HG03045 (cell line): ENCODE data around the gene ZC3H7A.

Source experiments
- ATAC-seq: cut with Tn5 transposase; IDR thresholded peaks from one replicate; pipeline ENCODE4 v1.9.1; 2021; ENCODE audit warnings: mild to moderate bottlenecking, moderate library complexity; ENCODE audit not compliant: unreplicated experiment

Gene ZC3H7A

GRCh38 chr16:11740567-11740966, 56.5 kb downstream of the ZC3H7A start:
- ATAC-seq: no peak

DNA sequence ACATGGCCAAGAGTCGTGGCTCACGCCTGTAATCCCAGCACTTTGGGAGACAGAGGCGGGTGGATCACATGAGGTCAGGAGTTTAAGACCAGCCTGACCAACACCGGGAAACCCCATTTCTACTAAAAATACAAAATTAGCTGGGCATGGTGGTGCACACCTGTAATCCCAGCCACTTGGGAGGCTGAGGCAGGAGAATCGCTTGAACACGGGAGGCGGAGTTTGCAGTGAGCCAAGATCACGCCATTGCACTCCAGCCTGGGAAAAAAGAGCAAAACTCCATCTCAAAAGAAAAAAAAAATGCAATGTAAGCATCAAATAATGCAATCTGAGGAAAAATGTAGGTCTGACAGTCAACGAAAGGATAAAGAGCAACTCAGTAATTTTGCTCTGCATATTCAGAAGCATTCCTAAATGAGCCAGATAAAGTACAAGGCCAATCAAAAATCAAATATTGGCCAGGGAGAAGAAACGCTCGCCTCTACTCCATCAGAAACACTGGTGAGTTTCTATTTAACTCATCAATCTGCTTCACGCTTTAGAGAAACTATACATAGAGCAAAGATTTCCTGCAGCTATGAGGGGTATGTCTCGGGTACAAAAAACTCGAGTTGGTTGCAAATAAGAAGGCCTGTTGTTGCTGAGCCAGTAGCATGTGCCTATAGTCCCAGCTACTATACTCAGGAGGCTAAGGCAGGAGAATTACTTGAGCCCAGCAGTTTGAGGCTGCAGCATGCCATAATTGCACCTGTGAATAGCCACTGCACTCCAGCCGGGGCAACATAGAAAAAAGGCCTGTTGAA, 58.1 kb downstream of the ZC3H7A start:
- ATAC-seq: no peak

GRCh38 chr16:11737713-11738112, 59.3 kb downstream of the ZC3H7A start:
- ATAC-seq: no peak

- no peak for ATAC-seq
Observed at GRCh38 chr16:11736903-11737302, 60.2 kb downstream of the ZC3H7A start.

DNA sequence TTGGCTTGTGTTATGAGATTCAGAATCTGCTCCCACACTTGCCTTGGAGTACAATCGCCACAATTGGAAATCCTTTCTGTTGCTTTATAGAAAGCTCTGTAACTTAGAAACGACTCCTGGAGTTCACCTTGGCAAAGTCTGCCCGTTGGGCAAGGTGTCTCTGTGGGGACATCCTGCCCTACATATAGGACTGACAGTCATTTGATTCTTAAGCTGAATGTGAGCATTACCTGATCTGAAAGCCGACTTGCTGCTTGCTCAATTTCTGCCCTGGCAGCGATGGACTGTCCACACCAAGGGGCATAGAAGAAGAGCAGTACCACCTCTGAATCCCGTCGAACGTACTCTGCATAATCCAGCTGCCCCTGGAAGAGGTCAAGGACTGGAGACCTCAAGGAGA, 61.3 kb downstream of the ZC3H7A start:
- ATAC-seq: no peak

DNA sequence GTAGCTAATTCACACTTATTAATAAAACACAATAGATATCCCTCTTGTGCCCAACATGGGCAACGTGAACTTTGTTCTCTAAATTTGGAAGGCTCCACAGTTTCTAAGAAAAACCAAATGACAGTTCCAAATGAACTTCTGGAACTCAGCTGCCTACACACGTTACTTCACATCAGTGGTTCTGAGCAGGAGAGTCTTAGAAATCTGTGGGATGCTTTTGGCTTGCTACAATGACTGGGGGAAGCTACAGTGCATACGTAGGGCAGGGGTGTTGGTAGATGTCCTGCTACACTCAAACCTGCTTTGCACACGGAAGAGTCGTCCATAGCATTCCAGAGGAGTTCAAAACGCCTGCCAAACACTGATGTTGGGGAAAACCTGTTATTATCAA, 62.4 kb downstream of the ZC3H7A start:
- ATAC-seq: no peak

DNA sequence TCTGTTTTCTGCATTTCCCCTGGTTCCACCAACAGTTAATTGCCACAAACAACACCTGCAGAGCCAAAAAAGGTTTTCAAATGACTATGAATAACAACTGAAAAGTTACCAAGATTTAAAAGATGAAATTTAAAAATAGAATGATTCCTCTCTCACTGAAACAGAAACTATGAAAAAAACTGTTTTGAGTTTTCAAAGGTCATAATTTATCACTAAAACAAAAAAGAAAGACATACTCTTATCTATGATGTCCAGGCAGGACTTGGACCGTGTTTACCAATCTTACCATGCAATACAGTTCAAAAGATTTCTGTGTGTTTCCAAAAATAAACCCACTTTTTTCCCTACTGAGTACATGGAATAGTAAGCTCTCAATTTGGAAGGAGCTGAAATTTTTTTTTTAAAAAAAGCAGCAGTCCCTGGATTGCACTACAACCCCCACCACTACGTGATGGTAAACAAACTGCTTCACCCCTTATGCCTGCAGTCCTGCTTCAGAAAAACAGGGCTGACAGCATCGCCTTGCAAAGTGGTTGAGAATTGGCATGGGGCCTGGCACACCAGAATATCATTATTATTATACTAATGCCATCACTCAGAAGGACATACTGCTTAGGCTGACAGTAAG, 62.9 kb downstream of the ZC3H7A start:
- ATAC-seq: no peak

DNA sequence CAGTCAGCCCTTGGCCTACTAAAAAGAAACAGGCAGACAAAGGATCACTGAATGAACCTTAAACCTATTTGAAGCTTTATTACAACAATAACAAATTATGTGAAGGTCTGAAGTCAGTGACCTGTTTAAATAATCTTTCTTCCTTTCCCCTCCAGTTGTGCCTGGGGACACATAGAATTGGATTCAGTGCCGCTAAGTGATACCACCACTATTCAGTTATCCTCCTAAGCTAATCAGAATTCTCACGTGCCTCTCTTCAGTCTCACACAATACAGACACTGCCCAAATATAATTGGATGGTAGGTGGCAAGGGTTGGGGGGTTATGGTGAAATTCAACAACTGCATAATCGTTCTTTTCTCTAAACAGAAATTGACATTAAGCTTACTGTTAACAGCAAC, 65.8 kb downstream of the ZC3H7A start:
- ATAC-seq: no peak

GRCh38 chr16:11729787-11730186, 67.3 kb downstream of the ZC3H7A start:
- ATAC-seq: no peak

DNA sequence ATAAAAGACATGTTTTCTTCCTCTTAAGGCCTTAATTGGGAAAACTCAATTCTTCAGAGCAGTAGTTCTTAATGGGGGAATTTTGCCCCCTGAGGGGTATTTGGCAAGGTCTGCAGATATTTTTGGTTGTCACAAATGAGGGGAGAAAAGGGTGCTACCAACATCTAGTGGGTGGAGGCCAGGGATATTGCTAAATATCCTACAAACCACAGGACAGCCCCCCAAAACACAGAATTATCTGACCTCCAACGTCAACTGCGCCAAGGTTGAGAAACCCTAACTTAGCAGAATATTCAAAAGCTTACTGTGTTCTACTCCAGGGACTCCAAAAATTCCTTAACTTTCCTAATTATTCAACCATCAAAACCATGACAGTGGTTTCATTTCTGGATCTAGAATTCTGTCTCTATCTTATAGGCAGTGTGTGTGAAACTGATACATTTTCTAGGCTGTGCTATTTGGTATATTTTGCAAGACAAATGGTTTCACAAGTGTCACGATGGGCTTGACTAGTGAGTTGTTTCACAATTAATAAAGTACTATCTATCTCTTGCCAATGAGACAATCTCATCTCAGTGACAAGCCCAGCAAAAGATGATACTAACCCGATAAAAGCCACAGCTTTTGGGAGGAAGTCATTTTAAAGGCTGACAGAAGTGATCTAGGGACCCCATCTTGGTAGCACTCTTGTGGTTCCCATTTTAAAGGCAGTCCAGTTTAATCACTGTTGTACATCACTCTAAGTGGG, 69.1 kb downstream of the ZC3H7A start:
- no peak for ATAC-seq

DNA sequence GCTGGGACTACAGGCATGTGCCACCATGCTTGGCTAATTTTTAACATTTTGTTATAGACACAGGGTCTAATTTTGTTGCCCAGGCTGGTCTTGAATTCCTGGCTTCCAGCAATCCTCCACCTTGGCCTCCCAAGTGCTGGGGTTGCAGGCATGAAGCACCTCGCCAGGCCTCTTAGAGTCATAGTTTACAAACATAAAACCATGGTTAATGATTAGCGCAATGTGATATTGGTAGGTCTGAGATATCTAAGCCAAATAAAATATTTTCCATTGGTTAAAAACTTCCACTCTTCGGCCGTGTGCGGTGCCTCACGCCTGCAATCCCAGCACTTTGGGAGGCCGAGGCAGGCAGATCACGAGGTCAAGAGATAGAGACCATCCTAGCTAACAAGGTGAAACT, 71.0 kb downstream of the ZC3H7A start:
- ATAC-seq: no peak

DNA sequence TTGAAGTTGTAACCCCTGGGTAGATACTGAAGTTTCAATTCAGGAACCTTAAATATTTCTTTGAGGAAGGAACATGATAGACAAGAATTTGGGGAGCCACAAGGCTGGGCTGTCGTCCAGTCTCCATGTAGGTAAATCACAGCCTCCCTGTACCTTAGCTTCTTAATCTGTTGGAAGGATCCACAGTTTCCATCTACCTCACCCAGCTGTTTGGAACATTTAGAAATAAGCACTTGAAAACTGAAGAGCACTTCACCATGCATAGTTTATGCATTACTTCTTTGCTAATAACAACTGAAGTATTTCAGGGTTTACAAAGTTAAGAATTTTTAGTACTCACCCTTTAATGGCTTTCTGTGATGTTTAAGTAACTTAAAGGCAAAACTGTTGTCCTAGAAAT, 71.6 kb downstream of the ZC3H7A start:
- no peak for ATAC-seq

DNA sequence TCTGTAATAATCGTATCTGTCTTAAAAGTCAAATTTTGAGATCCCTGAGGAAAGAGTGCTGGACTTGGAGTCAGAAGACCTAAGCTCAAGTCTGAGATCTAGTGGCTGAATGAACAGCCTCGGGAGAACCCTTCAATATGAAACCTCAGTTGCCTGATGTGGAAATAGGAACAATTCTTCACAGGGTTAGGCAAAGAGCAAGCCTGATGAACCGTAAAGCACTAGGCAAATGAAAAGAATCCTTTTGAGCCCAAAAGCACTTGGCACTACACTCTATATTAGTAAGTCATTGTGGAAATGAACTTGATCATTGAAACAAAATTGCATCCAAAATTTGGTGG, 74.6 kb downstream of the ZC3H7A start:
- no peak for ATAC-seq

- ATAC-seq: no peak
Observed at GRCh38 chr16:11721781-11722467, 75.1 kb downstream of the ZC3H7A start.

DNA sequence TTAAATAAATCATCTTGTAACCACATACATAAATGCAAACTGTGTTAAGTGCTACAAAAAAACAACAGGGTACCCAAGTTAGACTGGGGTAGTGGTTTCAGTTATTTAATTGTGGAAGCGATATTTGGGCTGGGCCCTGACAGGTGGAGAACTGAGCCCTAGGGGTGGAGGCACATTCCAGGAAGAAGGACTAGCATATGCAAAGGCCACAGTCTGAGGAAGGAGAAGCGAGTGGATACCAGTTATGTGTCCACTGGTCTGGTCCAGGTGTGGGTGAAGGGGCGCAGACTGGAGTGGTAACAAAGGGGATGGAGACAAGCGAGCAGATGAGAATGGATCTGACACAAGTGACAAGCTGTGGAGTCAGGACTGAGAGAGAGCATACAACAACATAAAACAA, 77.3 kb downstream of the ZC3H7A start:
- ATAC-seq: no peak

DNA sequence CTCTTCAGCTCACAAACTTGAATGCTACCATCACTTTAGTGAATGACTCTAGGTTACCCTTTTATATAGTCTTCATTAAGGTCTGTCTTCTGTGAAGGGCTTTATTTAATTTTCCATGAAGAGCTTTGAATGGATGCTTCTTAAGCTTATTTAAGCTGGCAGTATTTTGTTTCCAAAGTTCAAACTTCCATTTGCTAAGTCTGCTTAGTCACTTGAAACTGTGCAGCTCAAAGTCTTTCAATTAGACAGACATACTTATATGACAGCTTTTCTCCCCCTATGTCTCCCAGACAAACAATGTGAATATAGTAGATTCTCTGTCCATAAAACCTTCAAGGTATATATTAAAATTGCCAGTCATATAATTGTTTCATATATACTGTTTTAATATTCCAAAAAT, 77.9 kb downstream of the ZC3H7A start:
- no peak for ATAC-seq

- no peak for ATAC-seq
Observed at GRCh38 chr16:11717811-11718210, 79.2 kb downstream of the ZC3H7A start.

DNA sequence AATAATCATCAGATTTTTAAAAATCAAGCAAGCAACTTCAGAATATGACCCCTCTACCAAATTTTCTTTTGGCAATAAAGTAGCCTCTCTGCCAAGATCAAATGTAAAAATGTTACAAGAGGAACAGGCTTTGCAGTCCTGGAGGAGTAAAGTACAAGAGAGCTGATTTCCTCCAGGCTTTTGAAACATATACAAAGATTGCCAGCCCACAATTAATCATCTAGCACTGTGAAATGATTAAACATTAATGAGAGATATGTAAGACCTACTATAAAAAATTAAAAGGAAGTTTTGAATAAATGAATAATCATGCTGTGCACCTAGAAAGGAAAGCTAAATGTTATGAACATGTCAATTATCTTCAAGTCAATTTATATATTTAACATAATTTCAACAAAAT, 80.7 kb downstream of the ZC3H7A start:
- no peak for ATAC-seq

DNA sequence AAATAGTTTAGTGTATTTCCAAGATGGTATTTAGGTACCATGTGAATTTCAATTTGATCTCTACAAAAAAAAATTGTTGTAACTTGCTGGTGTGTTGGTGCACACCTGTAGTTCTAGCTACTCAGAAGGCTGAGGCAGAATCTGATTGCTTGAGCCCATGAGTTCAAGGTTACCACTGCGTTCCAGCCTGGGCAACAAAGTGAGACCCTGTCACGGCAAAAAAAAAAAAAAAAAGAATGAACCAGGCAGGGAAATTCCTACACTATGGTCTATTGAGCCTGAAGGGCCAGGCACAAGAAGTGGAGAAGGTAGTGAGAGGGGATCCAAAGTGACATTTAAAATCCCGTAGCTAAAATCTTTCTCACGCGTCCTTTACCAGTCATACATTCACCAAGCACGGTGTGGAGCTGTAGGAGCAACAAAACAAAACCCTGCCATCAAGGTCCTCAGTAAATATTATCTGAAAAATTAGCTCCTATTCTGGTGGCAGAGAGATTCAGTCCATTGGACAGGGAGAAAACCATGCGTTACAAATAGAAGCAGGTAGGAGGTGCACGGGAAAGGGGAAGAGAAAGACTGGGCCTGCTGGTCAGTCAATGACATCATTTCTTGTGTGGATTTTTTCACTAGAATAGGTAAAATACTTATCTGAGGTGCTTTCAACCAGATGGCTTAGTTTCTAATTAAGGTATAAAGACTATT, 81.7 kb downstream of the ZC3H7A start:
- ATAC-seq: no peak

DNA sequence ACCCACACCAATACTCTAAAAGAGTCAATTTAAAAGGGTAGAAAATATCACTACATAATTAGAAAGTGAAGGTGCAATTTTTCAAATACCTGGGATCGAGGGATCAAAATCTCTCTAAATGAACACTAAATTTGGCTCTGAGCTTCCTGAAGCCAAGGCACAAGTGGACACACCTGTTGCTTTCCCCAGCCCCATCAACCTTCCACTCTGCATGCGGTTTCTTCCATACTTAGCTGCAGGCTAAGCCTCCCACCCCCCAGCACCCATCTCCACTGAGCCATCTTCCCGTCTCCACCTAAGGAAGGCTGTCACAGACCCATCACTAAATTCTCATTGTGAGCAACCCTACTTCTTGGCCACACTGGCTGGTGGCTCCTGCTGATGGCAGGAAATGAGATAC, 84.9 kb downstream of the ZC3H7A start:
- ATAC-seq: no peak

DNA sequence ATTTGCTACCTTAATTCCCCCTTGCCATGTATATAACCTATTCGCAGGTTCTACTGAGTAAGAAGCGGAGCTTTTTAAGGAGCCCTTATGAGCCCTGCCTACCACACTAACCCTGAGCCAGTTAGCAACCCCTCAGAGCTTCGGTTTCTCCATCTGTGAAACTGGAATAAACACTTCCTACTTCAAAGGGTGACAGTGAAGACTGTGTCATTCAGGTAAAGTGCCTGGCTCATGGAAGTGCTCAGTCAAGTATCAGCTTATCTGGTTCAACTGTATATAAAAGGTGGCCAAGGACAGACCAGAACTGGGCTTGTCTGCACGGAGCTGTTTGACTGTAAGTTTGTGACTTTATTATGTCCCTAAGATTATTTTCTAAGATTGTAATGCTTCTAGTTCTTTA, 85.4 kb downstream of the ZC3H7A start:
- no peak for ATAC-seq
